ENCODE measurements around the gene PGM2.

DNA sequence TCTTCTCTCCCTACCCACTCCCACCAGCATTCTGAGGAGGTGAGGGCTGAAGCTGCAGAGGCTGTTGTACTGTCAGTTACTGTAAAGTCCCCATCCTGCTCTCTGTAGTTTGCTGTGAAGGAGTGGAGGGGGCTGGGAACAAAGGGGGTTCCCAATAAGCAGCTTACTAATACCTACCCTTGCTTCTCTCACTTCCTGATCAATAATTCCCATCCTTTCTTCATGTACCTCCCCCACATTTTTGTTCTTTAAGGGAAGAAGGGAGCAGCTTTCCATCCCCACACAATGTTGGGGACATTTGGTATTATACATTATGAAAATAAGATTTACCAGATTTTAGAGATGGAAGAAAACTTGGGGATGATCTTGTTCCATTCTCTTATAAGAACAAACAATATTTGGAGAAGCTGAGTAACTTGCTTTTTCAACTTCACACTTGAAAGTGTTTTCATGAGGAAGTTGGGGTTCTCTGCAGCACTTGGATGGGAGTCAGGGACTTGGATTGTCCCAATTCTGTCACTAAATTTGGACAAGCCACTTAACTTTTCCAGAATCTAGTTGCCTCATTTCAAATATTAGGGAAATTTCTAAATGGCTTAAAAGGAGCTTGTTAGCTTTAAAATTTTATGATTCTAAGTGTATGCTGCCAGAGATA is 69.8 kb downstream of the PGM2 start:
- TF ChIP-seq, protein P1, sequence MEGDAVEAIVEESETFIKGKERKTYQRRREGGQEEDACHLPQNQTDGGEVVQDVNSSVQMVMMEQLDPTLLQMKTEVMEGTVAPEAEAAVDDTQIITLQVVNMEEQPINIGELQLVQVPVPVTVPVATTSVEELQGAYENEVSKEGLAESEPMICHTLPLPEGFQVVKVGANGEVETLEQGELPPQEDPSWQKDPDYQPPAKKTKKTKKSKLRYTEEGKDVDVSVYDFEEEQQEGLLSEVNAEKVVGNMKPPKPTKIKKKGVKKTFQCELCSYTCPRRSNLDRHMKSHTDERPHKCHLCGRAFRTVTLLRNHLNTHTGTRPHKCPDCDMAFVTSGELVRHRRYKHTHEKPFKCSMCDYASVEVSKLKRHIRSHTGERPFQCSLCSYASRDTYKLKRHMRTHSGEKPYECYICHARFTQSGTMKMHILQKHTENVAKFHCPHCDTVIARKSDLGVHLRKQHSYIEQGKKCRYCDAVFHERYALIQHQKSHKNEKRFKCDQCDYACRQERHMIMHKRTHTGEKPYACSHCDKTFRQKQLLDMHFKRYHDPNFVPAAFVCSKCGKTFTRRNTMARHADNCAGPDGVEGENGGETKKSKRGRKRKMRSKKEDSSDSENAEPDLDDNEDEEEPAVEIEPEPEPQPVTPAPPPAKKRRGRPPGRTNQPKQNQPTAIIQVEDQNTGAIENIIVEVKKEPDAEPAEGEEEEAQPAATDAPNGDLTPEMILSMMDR (IDR thresholded peaks at IDR 0.05; ENCODE audit: low read depth, low read length, missing input control) = no peak
- TF ChIP-seq JUND (IDR thresholded peaks at IDR 0.05) = no peak
- TF ChIP-seq, protein P2, sequence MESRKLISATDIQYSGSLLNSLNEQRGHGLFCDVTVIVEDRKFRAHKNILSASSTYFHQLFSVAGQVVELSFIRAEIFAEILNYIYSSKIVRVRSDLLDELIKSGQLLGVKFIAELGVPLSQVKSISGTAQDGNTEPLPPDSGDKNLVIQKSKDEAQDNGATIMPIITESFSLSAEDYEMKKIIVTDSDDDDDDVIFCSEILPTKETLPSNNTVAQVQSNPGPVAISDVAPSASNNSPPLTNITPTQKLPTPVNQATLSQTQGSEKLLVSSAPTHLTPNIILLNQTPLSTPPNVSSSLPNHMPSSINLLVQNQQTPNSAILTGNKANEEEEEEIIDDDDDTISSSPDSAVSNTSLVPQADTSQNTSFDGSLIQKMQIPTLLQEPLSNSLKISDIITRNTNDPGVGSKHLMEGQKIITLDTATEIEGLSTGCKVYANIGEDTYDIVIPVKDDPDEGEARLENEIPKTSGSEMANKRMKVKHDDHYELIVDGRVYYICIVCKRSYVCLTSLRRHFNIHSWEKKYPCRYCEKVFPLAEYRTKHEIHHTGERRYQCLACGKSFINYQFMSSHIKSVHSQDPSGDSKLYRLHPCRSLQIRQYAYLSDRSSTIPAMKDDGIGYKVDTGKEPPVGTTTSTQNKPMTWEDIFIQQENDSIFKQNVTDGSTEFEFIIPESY (IDR thresholded peaks at IDR 0.05) = no peak
- no peak for TF ChIP-seq RAD21 (IDR thresholded peaks at IDR 0.05)
- TF ChIP-seq SP1 (IDR thresholded peaks at IDR 0.05) = no peak
- no peak for TF ChIP-seq EGR1 (IDR thresholded peaks at IDR 0.05; ENCODE audit: low read depth in 2 of 2)

Measured in liver (tissue), 3 donors.